Endodermal cell (in vitro differentiated cells): ENCODE data around the gene AXIN1. TPM values are rescaled to one million over a fixed set of nuclear protein-coding genes. Genes with fewer than 3 reads are reported as not detected.
"Not testable (repeated sequence)": the region's sequence is repeated elsewhere in the genome, so short reads cannot be mapped to it uniquely, and the experiment has no call there.

Source experiments
- DNase-seq: peaks from one replicate; pipeline ENCODE4 v3.0.0-alpha.2; 2017
- H3K27ac ChIP-seq: 2 replicates; pipeline ENCODE4 v1.5.1; 2013; ENCODE audit warnings: mild to moderate bottlenecking, low read depth, low read length, moderate library complexity
- H3K27me3 ChIP-seq: 2 replicates; pipeline ENCODE4 v1.6.1; 2013; ENCODE audit warnings: mild to moderate bottlenecking, low read length, moderate library complexity; ENCODE audit not compliant: insufficient read depth, control insufficient read depth, poor library complexity, severe bottlenecking
- H3K36me3 ChIP-seq: 2 replicates; pipeline ENCODE4 v1.7.0; 2013; ENCODE audit warnings: mild to moderate bottlenecking, low read length, moderate library complexity; ENCODE audit not compliant: control insufficient read depth, insufficient read depth
- H3K4me1 ChIP-seq: one replicate; pipeline ENCODE4 v1.7.0; 2013; ENCODE audit warnings: low read length; ENCODE audit not compliant: control insufficient read depth, insufficient read depth
- H3K4me3 ChIP-seq: 2 replicates; pipeline ENCODE4 v1.5.1; 2013; ENCODE audit warnings: mild to moderate bottlenecking, low read length, moderate library complexity
- H3K9ac ChIP-seq: 2 replicates; pipeline ENCODE4 v1.6.1; 2013; ENCODE audit warnings: mild to moderate bottlenecking, low read length, moderate library complexity; ENCODE audit not compliant: poor library complexity, severe bottlenecking; ENCODE audit errors: extremely low read depth
- H3K9me3 ChIP-seq: 2 replicates; pipeline ENCODE4 v1.6.1; 2013; ENCODE audit warnings: mild to moderate bottlenecking, low read length, moderate library complexity; ENCODE audit not compliant: control insufficient read depth
- H3K27ac Mint-ChIP-seq: 2 replicates; pipeline ENCODE4 v1.8.0; 2020; ENCODE audit warnings: mixed read lengths
- H3K27me3 Mint-ChIP-seq: 2 replicates; pipeline ENCODE4 v1.8.0; 2021; ENCODE audit warnings: mild to moderate bottlenecking, mixed read lengths; ENCODE audit not compliant: insufficient read depth
- H3K36me3 Mint-ChIP-seq: 2 replicates; pipeline ENCODE4 v1.8.0; 2020; ENCODE audit warnings: low read depth, mixed read lengths
- H3K4me1 Mint-ChIP-seq: 2 replicates; pipeline ENCODE4 v1.8.0; 2020; ENCODE audit warnings: mixed read lengths
- H3K4me3 Mint-ChIP-seq: 2 replicates; pipeline ENCODE4 v1.8.0; 2020; ENCODE audit warnings: mild to moderate bottlenecking, moderate library complexity, mixed read lengths
- H3K9me3 Mint-ChIP-seq: 2 replicates; pipeline ENCODE4 v1.8.0; 2020; ENCODE audit warnings: mild to moderate bottlenecking, mixed read lengths
- WGBS, 2 experiments: methylation state at CpG; one replicate each; pipeline versions ENCODE4 v1.1.5 to v1.1.7; 2013; ENCODE audit warnings: missing lambda C conversion rate in 2 of 2, mixed read lengths in 1 of 2; ENCODE audit not compliant: insufficient coverage in 1 of 2, insufficient read length in 1 of 2; 5-methylcytosine and 5-hydroxymethylcytosine counted together
- total RNA-seq, 2 donors: library from RNA; stranded (reverse); fragmentation: NEBNext Ultra II Directional in 1 of 2; extraction: Animal tissue kit (Norgen Biotek cat#: 25700) in 1 of 2; gene quantifications; 2 replicates in 1 of 2; 3 replicates in 1 of 2; pipeline ENCODE4 v1.2.1, GENCODE V29; 2021
- TF ChIP-seq, protein P1 (sequence below): fragments of 200-600 bp; sonication (generic); conservative IDR thresholded peaks from 2 replicates; pipeline ENCODE4 v1.5.0; 2021; ENCODE audit warnings: antibody characterized with exemption, mild to moderate bottlenecking

The AXIN1 gene
- total RNA-seq, 2 donors from 2014 or later = 36.5 to 37.3 TPM

GRCh38 chr16:351804-352520, 561 bp downstream of the AXIN1 start:
- peak overlapping the region; percentile 52 for H3K27ac Mint-ChIP-seq
- no peak overlapping the region for H3K27ac ChIP-seq
- H3K36me3 ChIP-seq = peaks cover 16% of the 10 kb centered on the region
- H3K9ac ChIP-seq = peak overlapping the region; percentile 59
- H3K4me3 Mint-ChIP-seq = peak overlapping the region; percentile 71
- H3K4me3 ChIP-seq = peak overlapping the region; percentile 84
- TF ChIP-seq, protein P1, sequence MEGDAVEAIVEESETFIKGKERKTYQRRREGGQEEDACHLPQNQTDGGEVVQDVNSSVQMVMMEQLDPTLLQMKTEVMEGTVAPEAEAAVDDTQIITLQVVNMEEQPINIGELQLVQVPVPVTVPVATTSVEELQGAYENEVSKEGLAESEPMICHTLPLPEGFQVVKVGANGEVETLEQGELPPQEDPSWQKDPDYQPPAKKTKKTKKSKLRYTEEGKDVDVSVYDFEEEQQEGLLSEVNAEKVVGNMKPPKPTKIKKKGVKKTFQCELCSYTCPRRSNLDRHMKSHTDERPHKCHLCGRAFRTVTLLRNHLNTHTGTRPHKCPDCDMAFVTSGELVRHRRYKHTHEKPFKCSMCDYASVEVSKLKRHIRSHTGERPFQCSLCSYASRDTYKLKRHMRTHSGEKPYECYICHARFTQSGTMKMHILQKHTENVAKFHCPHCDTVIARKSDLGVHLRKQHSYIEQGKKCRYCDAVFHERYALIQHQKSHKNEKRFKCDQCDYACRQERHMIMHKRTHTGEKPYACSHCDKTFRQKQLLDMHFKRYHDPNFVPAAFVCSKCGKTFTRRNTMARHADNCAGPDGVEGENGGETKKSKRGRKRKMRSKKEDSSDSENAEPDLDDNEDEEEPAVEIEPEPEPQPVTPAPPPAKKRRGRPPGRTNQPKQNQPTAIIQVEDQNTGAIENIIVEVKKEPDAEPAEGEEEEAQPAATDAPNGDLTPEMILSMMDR = no peak
- H3K9me3 Mint-ChIP-seq = no peaks in the 10 kb centered on the region
- WGBS, 2 experiments = 0 to 1% methylated on average over 44 to 95 of the region's 95 CpGs
- DNase-seq = no peak
- no peaks in the 10 kb centered on the region for H3K27me3 Mint-ChIP-seq
- H3K36me3 Mint-ChIP-seq = peaks cover 12% of the 10 kb centered on the region
- H3K9me3 ChIP-seq = no peaks in the 10 kb centered on the region
- H3K4me1 ChIP-seq = no peaks in the 10 kb centered on the region
- no peaks in the 10 kb centered on the region for H3K27me3 ChIP-seq
- H3K4me1 Mint-ChIP-seq = peaks cover 11% of the 10 kb centered on the region

- no peak overlapping the region for H3K27ac ChIP-seq
- H3K4me3 ChIP-seq = no peak overlapping the region
- H3K27me3 ChIP-seq = no peaks in the 10 kb centered on the region
- Mint-ChIP-seq H3K27ac (no peak overlapping the region), H3K9me3 (no peaks in the 10 kb centered on the region), H3K4me3 (peak overlapping the region; percentile 71), H3K27me3 (no peaks in the 10 kb centered on the region), H3K36me3 (peaks cover 26% of the 10 kb centered on the region), H3K4me1 (peaks cover 11% of the 10 kb centered on the region)
- 89 to 92% methylated on average over 8 of the region's 8 CpGs for WGBS, 2 experiments
- no peak for DNase-seq
- TF ChIP-seq, protein P1 = no peak
- H3K4me1 ChIP-seq = no peaks in the 10 kb centered on the region
- no peaks in the 10 kb centered on the region for H3K9me3 ChIP-seq
- no peak overlapping the region for H3K9ac ChIP-seq
- H3K36me3 ChIP-seq = peaks cover 34% of the 10 kb centered on the region
Measured at GRCh38 chr16:350203-350602, 2.3 kb downstream of the AXIN1 start.

GRCh38 chr16:349211-349610, 3.3 kb downstream of the AXIN1 start:
- Mint-ChIP-seq H3K27ac (no peak overlapping the region), H3K4me3 (no peak overlapping the region), H3K9me3 (no peaks in the 10 kb centered on the region), H3K4me1 (peaks cover 11% of the 10 kb centered on the region), H3K36me3 (peaks cover 34% of the 10 kb centered on the region), H3K27me3 (no peaks in the 10 kb centered on the region)
- H3K27me3 ChIP-seq = no peaks in the 10 kb centered on the region
- H3K9me3 ChIP-seq = peaks cover 5% of the 10 kb centered on the region
- H3K27ac ChIP-seq = no peak overlapping the region
- TF ChIP-seq, protein P1 = no peak
- DNase-seq = no peak
- no peak overlapping the region for H3K9ac ChIP-seq
- H3K36me3 ChIP-seq = peaks cover 44% of the 10 kb centered on the region
- no peak overlapping the region for H3K4me3 ChIP-seq
- no peaks in the 10 kb centered on the region for H3K4me1 ChIP-seq
- 85 to 91% methylated on average over 3 to 7 of the region's 7 CpGs for WGBS, 2 experiments

GRCh38 chr16:348495-348894, 4.0 kb downstream of the AXIN1 start:
- 94 to 95% methylated on average over 7 of the region's 10 CpGs for WGBS, 2 experiments
- H3K36me3 Mint-ChIP-seq = peaks cover 39% of the 10 kb centered on the region
- not testable (repeated sequence) for H3K4me1 ChIP-seq, H3K27me3 Mint-ChIP-seq, H3K9ac ChIP-seq, H3K27me3 ChIP-seq, DNase-seq, H3K4me3 ChIP-seq, H3K9me3 Mint-ChIP-seq, H3K27ac ChIP-seq, H3K27ac Mint-ChIP-seq, H3K9me3 ChIP-seq, H3K4me3 Mint-ChIP-seq
- peaks cover 44% of the 10 kb centered on the region for H3K36me3 ChIP-seq
- H3K4me1 Mint-ChIP-seq = peaks cover 11% of the 10 kb centered on the region
